ENCODE results near the gene DIS3L2.

Gene DIS3L2

DNA sequence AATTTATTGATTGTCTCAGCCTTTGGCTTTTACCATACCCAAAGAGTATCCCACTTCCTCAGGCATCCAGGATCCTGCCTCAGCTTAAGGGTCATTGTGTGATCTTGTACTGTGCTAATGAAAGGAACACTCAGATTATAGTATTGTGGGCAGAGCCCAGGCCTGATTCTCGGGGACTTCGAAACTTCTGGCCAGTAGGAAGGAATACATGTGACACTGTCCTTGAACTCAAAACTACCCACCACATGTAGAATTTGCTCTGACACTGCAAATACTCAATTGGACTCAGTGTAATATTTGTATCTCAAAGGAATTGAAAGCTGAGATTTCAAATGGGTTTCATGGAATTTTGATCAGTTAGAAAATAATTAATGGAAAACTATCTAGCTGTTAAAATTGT is 15.9 kb downstream of the DIS3L2 start:
- Histone ChIP-seq H3K9me2 (replicated peaks; ENCODE audit: low read depth, low read length) (no peaks in the 10 kb centered on the region), H3K4me2 (ENCODE audit: low read depth, low read length, poor library complexity, severe bottlenecking) (no peak overlapping the region), H4K20me1 (ENCODE audit: insufficient read depth, low read length, poor library complexity, severe bottlenecking) (no peaks in the 10 kb centered on the region), H3K9ac (ENCODE audit: low read depth, low read length, poor library complexity, severe bottlenecking) (no peak overlapping the region), H3K36me3 (ENCODE audit: insufficient read depth, low read length) (no peaks in the 10 kb centered on the region), H3K4me1 (ENCODE audit: insufficient read depth, low read length, poor library complexity, severe bottlenecking) (no peaks in the 10 kb centered on the region), H3K4me3 (ENCODE audit: low read length, poor library complexity, severe bottlenecking) (no peak overlapping the region), H3K9me3 (ENCODE audit: insufficient read depth, low read depth, low read length) (no peaks in the 10 kb centered on the region), H2AFZ (ENCODE audit: low read length) (no peak overlapping the region), H3K27me3 (ENCODE audit: insufficient read depth, low read length, poor library complexity, severe bottlenecking) (no peaks in the 10 kb centered on the region), H3K79me2 (ENCODE audit: insufficient read depth, low read length) (0 out of 2 replicates have a peak, but pooled peaks cover 6% of the 10 kb centered on the region), H3F3A (ENCODE audit: low read depth) (no peaks in the 10 kb centered on the region)
- TF ChIP-seq, protein P1, sequence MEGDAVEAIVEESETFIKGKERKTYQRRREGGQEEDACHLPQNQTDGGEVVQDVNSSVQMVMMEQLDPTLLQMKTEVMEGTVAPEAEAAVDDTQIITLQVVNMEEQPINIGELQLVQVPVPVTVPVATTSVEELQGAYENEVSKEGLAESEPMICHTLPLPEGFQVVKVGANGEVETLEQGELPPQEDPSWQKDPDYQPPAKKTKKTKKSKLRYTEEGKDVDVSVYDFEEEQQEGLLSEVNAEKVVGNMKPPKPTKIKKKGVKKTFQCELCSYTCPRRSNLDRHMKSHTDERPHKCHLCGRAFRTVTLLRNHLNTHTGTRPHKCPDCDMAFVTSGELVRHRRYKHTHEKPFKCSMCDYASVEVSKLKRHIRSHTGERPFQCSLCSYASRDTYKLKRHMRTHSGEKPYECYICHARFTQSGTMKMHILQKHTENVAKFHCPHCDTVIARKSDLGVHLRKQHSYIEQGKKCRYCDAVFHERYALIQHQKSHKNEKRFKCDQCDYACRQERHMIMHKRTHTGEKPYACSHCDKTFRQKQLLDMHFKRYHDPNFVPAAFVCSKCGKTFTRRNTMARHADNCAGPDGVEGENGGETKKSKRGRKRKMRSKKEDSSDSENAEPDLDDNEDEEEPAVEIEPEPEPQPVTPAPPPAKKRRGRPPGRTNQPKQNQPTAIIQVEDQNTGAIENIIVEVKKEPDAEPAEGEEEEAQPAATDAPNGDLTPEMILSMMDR (conservative IDR thresholded peaks at IDR 0.05; ENCODE audit: low read length), result no peak
- TF ChIP-seq EZH2phosphoT487 (IDR thresholded peaks at IDR 0.05; ENCODE audit: borderline replicate concordance), result no peak

GRCh38 chr2:231984992-231985391 is 23.5 kb downstream of the DIS3L2 start:
- H3K9me3 ChIP-seq (ENCODE audit: insufficient read depth, low read depth, low read length), result no peaks in the 10 kb centered on the region
- H3K4me2 ChIP-seq (ENCODE audit: low read depth, low read length, poor library complexity, severe bottlenecking), result no peak overlapping the region
- H4K20me1 ChIP-seq (ENCODE audit: insufficient read depth, low read length, poor library complexity, severe bottlenecking), result no peaks in the 10 kb centered on the region
- no peak overlapping the region for H2AFZ ChIP-seq (ENCODE audit: low read length)
- no peaks in the 10 kb centered on the region for H3K4me1 ChIP-seq (ENCODE audit: insufficient read depth, low read length, poor library complexity, severe bottlenecking)
- H3K36me3 ChIP-seq (ENCODE audit: insufficient read depth, low read length), result peaks cover 4% of the 10 kb centered on the region; the same call in 1 of the 2 replicates
- TF ChIP-seq, protein P1 (conservative IDR thresholded peaks at IDR 0.05; ENCODE audit: low read length), result no peak
- TF ChIP-seq EZH2phosphoT487 (IDR thresholded peaks at IDR 0.05; ENCODE audit: borderline replicate concordance), result no peak
- peaks cover 48% of the 10 kb centered on the region; the same call in 1 of the 2 replicates for H3K79me2 ChIP-seq (ENCODE audit: insufficient read depth, low read length)
- H3K9ac ChIP-seq (ENCODE audit: low read depth, low read length, poor library complexity, severe bottlenecking), result no peak overlapping the region
- no peaks in the 10 kb centered on the region for H3K9me2 ChIP-seq (replicated peaks; ENCODE audit: low read depth, low read length)
- H3K27me3 ChIP-seq (ENCODE audit: insufficient read depth, low read length, poor library complexity, severe bottlenecking), result no peaks in the 10 kb centered on the region
- H3K4me3 ChIP-seq (ENCODE audit: low read length, poor library complexity, severe bottlenecking), result no peak overlapping the region
- H3F3A ChIP-seq (ENCODE audit: low read depth), result no peaks in the 10 kb centered on the region

GRCh38 chr2:231985823-231986261 is 24.3 kb downstream of the DIS3L2 start:
- Histone ChIP-seq H3K9ac (ENCODE audit: low read depth, low read length, poor library complexity, severe bottlenecking) (no peak overlapping the region), H3F3A (ENCODE audit: low read depth) (no peaks in the 10 kb centered on the region), H3K4me2 (ENCODE audit: low read depth, low read length, poor library complexity, severe bottlenecking) (no peak overlapping the region), H3K4me1 (ENCODE audit: insufficient read depth, low read length, poor library complexity, severe bottlenecking) (no peaks in the 10 kb centered on the region), H3K9me3 (ENCODE audit: insufficient read depth, low read depth, low read length) (no peaks in the 10 kb centered on the region), H4K20me1 (ENCODE audit: insufficient read depth, low read length, poor library complexity, severe bottlenecking) (no peaks in the 10 kb centered on the region), H2AFZ (ENCODE audit: low read length) (no peak overlapping the region), H3K9me2 (replicated peaks; ENCODE audit: low read depth, low read length) (no peaks in the 10 kb centered on the region), H3K36me3 (ENCODE audit: insufficient read depth, low read length) (peaks cover 4% of the 10 kb centered on the region; the same call in 1 of the 2 replicates), H3K4me3 (ENCODE audit: low read length, poor library complexity, severe bottlenecking) (no peak overlapping the region), H3K79me2 (ENCODE audit: insufficient read depth, low read length) (peaks cover 48% of the 10 kb centered on the region; the same call in 1 of the 2 replicates), H3K27me3 (ENCODE audit: insufficient read depth, low read length, poor library complexity, severe bottlenecking) (no peaks in the 10 kb centered on the region)
- TF ChIP-seq, protein P1 (conservative IDR thresholded peaks at IDR 0.05; ENCODE audit: low read length), result no peak
- TF ChIP-seq EZH2phosphoT487 (IDR thresholded peaks at IDR 0.05; ENCODE audit: borderline replicate concordance), result no peak
